ENCODE results near the gene PTPRS.

DNA sequence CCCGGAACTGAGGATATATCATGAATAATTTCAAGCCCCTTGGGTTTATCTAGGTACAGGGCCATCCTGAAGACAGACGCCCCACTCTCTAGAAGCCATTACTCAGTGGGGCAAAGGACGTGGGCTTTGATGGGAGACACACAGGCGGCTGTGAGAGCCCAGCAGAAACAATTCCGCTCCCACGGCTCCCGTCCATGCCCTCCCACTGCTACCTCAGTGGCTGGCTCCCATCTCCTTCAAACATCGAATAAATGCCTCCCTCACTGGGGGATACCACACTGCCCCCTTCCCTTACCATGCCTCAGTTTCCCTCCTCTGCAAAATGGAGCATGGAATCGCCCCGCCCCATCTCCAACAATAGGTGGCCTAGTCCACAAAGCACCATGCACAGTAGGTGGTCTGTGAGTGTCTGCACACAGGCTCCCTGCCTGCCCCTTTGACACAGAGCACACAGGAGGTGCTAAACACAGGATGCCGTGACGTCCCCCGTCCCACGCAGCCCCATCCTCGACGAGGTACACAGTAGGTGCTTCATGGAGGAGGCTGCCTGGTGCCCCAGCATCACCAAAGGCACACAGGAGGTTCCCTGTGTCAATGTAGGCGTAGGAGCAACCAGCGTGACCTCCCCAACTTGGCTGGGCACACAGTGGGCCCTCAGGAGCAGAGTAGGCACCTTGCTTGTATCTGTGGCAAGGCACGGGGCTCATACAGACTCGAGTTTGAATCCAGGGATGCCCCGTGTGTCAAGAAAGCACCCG lies 46.0 kb downstream of the PTPRS start:
- TF ChIP-seq, protein P1, sequence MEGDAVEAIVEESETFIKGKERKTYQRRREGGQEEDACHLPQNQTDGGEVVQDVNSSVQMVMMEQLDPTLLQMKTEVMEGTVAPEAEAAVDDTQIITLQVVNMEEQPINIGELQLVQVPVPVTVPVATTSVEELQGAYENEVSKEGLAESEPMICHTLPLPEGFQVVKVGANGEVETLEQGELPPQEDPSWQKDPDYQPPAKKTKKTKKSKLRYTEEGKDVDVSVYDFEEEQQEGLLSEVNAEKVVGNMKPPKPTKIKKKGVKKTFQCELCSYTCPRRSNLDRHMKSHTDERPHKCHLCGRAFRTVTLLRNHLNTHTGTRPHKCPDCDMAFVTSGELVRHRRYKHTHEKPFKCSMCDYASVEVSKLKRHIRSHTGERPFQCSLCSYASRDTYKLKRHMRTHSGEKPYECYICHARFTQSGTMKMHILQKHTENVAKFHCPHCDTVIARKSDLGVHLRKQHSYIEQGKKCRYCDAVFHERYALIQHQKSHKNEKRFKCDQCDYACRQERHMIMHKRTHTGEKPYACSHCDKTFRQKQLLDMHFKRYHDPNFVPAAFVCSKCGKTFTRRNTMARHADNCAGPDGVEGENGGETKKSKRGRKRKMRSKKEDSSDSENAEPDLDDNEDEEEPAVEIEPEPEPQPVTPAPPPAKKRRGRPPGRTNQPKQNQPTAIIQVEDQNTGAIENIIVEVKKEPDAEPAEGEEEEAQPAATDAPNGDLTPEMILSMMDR (IDR thresholded peaks at IDR 0.05): no peak
- no peak for TF ChIP-seq POLR2A (IDR thresholded peaks at IDR 0.05)
- no peak for TF ChIP-seq POLR2AphosphoS5 (IDR thresholded peaks at IDR 0.05)

Data from sigmoid colon (tissue), 4 donors.